ENCODE measurements around the gene AOX1.

- no peak for TF ChIP-seq CTCF (conservative IDR thresholded peaks at IDR 0.05; ENCODE audit: low read length)
- no peak for TF ChIP-seq EZH2phosphoT487 (IDR thresholded peaks at IDR 0.05; ENCODE audit: borderline replicate concordance)
Observed at GRCh38 chr2:200679127-200679526, 93.3 kb downstream of the AOX1 start.

Data from Loucy (cell line).